SH-SY5Y (cell line): ENCODE data around the gene INPP5A.

Experiments
- GATA2 ChIP-seq: IDR thresholded peaks from 2 replicates; pipeline ENCODE4 v1.6.1; 2011; ENCODE audit warnings: mild to moderate bottlenecking, low read depth, low read length
- GATA3 ChIP-seq: IDR thresholded peaks from 2 replicates; pipeline ENCODE4 v1.6.1; 2011; ENCODE audit warnings: low read depth, mild to moderate bottlenecking, low read length, moderate library complexity

- no peak for TF ChIP-seq GATA3
- no peak for TF ChIP-seq GATA2
Observed at GRCh38 chr10:132537684-132538001, at the start of gene INPP5A.
